OCI-LY7 (cell line): ENCODE data around the gene COL6A2.

ENCODE experiments used
- EZH2phosphoT487 ChIP-seq: fragments of 200-600 bp; sonication (generic); IDR thresholded peaks from 2 replicates; pipeline ENCODE4 v1.6.1; 2018; ENCODE audit warnings: low read depth, borderline replicate concordance, mild to moderate bottlenecking, mixed run types, antibody characterized with exemption, low read length, moderate library complexity, mixed read lengths
- TF ChIP-seq, protein P1 (sequence below): fragments of 200-600 bp; sonication (generic); conservative IDR thresholded peaks from 2 replicates; pipeline ENCODE4 v1.5.1; 2014; ENCODE audit warnings: mild to moderate bottlenecking, antibody characterized with exemption, low read length, moderate library complexity, mixed read lengths

DNA sequence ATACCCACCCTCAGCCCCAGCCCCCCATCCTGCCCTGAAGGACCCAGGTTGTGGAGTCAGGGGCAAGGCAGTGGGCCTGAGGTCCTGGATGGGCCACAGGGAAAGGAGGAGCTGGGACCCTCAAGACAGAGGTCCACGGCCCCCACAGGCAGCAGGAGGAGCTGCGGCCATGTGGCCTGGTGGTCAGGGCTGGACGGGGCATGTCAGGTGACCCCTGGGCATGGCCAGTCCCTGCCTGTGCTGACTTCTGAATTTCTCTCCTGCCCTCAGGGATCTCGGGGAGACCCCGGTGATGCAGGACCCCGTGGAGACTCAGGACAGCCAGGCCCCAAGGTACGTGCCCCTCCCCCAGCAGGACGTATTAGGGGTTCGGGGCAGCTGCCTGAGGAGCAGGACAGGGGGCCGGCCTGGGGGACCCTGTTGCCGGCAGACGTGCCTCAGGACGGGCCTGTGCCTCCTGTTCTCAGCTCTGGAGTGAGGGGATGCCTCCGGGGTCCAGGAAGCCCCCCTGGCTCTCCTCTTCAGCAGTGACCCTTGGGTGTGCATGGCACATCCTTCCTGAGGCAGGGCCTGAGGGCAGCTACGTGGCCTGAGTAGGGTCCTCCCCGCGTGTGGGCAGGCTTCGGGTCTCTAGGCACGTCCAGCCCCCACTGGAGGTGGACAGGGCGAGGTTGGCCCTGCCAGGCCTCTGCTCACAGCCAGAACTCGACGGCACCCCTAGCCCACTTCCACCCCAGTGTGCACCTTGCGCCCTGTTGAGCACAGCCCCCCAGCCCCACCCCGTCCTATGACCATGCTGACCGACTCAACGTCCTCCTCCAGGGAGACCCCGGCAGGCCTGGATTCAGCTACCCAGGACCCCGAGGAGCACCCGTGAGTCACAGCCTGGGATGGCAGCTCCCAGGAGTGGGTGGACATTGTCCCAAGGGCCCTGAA lies 23.6 kb downstream of the COL6A2 start:
- TF ChIP-seq, protein P1, sequence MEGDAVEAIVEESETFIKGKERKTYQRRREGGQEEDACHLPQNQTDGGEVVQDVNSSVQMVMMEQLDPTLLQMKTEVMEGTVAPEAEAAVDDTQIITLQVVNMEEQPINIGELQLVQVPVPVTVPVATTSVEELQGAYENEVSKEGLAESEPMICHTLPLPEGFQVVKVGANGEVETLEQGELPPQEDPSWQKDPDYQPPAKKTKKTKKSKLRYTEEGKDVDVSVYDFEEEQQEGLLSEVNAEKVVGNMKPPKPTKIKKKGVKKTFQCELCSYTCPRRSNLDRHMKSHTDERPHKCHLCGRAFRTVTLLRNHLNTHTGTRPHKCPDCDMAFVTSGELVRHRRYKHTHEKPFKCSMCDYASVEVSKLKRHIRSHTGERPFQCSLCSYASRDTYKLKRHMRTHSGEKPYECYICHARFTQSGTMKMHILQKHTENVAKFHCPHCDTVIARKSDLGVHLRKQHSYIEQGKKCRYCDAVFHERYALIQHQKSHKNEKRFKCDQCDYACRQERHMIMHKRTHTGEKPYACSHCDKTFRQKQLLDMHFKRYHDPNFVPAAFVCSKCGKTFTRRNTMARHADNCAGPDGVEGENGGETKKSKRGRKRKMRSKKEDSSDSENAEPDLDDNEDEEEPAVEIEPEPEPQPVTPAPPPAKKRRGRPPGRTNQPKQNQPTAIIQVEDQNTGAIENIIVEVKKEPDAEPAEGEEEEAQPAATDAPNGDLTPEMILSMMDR, result no peak
- no peak for TF ChIP-seq EZH2phosphoT487
